Neural progenitor cell (in vitro differentiated cells): Measurements from ENCODE around the gene ALKBH7. TPM values are rescaled to one million over a fixed set of nuclear protein-coding genes. Genes with fewer than 3 reads are reported as not detected.

Experiments
- DNase-seq: peaks from one replicate; pipeline ENCODE4 v3.0.0-alpha.2; 2016; ENCODE audit warnings: low spot score
- H2AFZ ChIP-seq: fragments of 200-600 bp; sonication (generic); replicated peaks from 2 replicates; pipeline ENCODE4 v1.6.1; 2016; ENCODE audit warnings: antibody characterized with exemption
- H3F3A ChIP-seq: fragments of 200-600 bp; sonication (generic); 2 replicates; pipeline ENCODE4 v1.6.1; 2016; ENCODE audit warnings: antibody characterized with exemption, low read depth
- H3K27ac ChIP-seq: fragments of 200-600 bp; sonication (generic); 2 replicates; pipeline ENCODE4 v1.5.1; 2016; ENCODE audit warnings: mild to moderate bottlenecking
- H3K27me3 ChIP-seq: fragments of 200-600 bp; sonication (generic); 2 replicates; pipeline ENCODE4 v1.6.1; 2016; ENCODE audit warnings: mild to moderate bottlenecking, moderate library complexity
- H3K36me3 ChIP-seq: fragments of 200-600 bp; sonication (generic); 2 replicates; pipeline ENCODE4 v1.5.1; 2016
- H3K4me1 ChIP-seq: fragments of 200-600 bp; sonication (generic); 2 replicates; pipeline ENCODE4 v1.6.1; 2016; ENCODE audit warnings: mixed run types
- H3K4me2 ChIP-seq: fragments of 200-600 bp; sonication (generic); 2 replicates; pipeline ENCODE4 v1.6.1; 2016
- H3K4me3 ChIP-seq: fragments of 200-600 bp; sonication (generic); 2 replicates; pipeline ENCODE4 v1.5.1; 2016
- H3K79me2 ChIP-seq: fragments of 200-600 bp; sonication (generic); 2 replicates; pipeline ENCODE4 v1.6.1; 2016; ENCODE audit warnings: low read depth
- H3K9ac ChIP-seq: fragments of 200-600 bp; sonication (generic); 2 replicates; pipeline ENCODE4 v1.6.1; 2016
- H3K9me3 ChIP-seq: fragments of 200-600 bp; sonication (generic); 2 replicates; pipeline ENCODE4 v1.5.1; 2016; ENCODE audit warnings: low read depth
- H4K20me1 ChIP-seq: fragments of 200-600 bp; sonication (generic); 2 replicates; pipeline ENCODE4 v1.6.1; 2016; ENCODE audit warnings: low read depth
- H3K27ac Mint-ChIP-seq: 3 replicates; pipeline ENCODE4 v1.8.0; 2021; ENCODE audit warnings: mixed read lengths
- H3K27me3 Mint-ChIP-seq: 2 replicates; pipeline ENCODE4 v1.8.0; 2022; ENCODE audit warnings: low read depth, mild to moderate bottlenecking, inconsistent platforms, moderate library complexity, mixed read lengths; ENCODE audit not compliant: insufficient read depth
- H3K36me3 Mint-ChIP-seq: 3 replicates; pipeline ENCODE4 v1.8.0; 2021; ENCODE audit warnings: mixed read lengths
- H3K4me1 Mint-ChIP-seq: 3 replicates; pipeline ENCODE4 v1.8.0; 2021; ENCODE audit warnings: mixed read lengths
- H3K4me3 Mint-ChIP-seq: 3 replicates; pipeline ENCODE4 v1.8.0; 2021; ENCODE audit warnings: mild to moderate bottlenecking, moderate library complexity, mixed read lengths
- H3K9me3 Mint-ChIP-seq: 3 replicates; pipeline ENCODE4 v1.8.0; 2020; ENCODE audit warnings: mixed read lengths
- EZH2 ChIP-seq: fragments of 200-600 bp; sonication (generic); IDR thresholded peaks from 2 replicates; pipeline ENCODE4 v1.6.1; 2017; ENCODE audit warnings: antibody characterized with exemption, mild to moderate bottlenecking, moderate library complexity
- EZH2phosphoT487 ChIP-seq: fragments of 200-600 bp; sonication (generic); IDR thresholded peaks from 2 replicates; pipeline ENCODE4 v1.6.1; 2017; ENCODE audit warnings: antibody characterized with exemption
- total RNA-seq: library from RNA; depleted of rRNA; stranded (reverse); fragments of >200 nt; gene quantifications from 2 replicates; pipeline ENCODE4 v1.2.3, GENCODE V29; 2015; ENCODE audit warnings: low replicate concordance
- TF ChIP-seq, protein P1 (sequence below): fragments of 200-600 bp; sonication (generic); IDR thresholded peaks from 2 replicates; pipeline ENCODE4 v1.5.1; 2017; ENCODE audit warnings: antibody characterized with exemption, mild to moderate bottlenecking

Gene ALKBH7
- total RNA-seq, 1 donor from 2014 or later, result 19.7 TPM

DNA sequence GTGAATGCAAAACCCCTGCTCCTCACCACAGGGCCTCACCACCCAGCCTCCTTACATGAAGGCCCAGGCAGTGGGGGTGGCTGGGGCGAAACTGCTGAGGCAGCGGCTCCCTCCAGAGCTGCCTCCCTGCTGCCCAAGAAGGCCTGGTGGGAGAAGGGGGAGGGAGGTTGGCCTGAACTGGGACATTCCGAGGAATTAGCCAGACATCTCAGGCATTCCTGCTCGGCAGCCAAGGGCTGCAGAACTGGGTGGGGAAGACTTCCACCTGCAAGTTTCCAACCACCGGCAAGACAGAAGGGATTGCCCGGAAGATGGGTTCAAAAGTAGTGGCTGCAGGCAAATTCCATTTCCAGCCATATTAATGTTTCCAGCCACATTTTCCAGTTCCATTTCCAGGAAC lies 5.4 kb downstream of the ALKBH7 start:
- TF ChIP-seq EZH2phosphoT487 (no peak), EZH2 (no peak)
- TF ChIP-seq, protein P1, sequence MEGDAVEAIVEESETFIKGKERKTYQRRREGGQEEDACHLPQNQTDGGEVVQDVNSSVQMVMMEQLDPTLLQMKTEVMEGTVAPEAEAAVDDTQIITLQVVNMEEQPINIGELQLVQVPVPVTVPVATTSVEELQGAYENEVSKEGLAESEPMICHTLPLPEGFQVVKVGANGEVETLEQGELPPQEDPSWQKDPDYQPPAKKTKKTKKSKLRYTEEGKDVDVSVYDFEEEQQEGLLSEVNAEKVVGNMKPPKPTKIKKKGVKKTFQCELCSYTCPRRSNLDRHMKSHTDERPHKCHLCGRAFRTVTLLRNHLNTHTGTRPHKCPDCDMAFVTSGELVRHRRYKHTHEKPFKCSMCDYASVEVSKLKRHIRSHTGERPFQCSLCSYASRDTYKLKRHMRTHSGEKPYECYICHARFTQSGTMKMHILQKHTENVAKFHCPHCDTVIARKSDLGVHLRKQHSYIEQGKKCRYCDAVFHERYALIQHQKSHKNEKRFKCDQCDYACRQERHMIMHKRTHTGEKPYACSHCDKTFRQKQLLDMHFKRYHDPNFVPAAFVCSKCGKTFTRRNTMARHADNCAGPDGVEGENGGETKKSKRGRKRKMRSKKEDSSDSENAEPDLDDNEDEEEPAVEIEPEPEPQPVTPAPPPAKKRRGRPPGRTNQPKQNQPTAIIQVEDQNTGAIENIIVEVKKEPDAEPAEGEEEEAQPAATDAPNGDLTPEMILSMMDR, result no peak
- Mint-ChIP-seq H3K4me1 (peaks cover 4% of the 10 kb centered on the region), H3K27ac (peak overlapping the region; percentile 37), H3K4me3 (no peak overlapping the region), H3K27me3 (peaks cover 11% of the 10 kb centered on the region), H3K36me3 (peaks cover 26% of the 10 kb centered on the region), H3K9me3 (no peaks in the 10 kb centered on the region)
- peaks cover 7% of the 10 kb centered on the region for H4K20me1 ChIP-seq
- peak; percentile 27 for DNase-seq
- H3F3A ChIP-seq, result peaks cover 13% of the 10 kb centered on the region
- no peak overlapping the region for H3K4me2 ChIP-seq
- peaks cover 4% of the 10 kb centered on the region for H3K4me1 ChIP-seq
- H2AFZ ChIP-seq, result no peak overlapping the region
- H3K79me2 ChIP-seq, result peaks cover 10% of the 10 kb centered on the region
- no peaks in the 10 kb centered on the region for H3K36me3 ChIP-seq
- no peak overlapping the region for H3K4me3 ChIP-seq
- no peak overlapping the region for H3K9ac ChIP-seq
- H3K27ac ChIP-seq, result no peak overlapping the region
- H3K27me3 ChIP-seq, result no peaks in the 10 kb centered on the region
- no peaks in the 10 kb centered on the region for H3K9me3 ChIP-seq

DNA sequence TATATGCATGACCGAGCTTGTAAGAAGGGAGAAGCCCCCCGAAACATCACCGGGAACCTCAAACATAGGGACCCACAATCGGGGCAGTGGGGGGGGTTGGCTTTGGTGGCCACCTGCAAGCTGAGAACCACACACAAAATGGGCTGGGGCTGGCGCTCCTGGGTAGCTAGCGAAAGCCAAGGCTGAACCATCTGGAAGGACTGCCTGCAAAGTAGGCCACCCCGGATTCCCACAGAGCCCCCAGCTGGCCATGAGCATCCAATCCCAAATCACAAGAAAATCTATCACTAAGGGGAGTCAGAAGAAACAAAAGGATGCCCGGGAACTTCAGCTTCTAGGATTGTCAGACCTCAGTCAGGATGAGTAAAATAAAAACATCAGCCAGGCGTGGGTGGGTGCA lies 5.9 kb downstream of the ALKBH7 start:
- no peak overlapping the region for H3K4me3 ChIP-seq
- H3K4me1 ChIP-seq, result peaks cover 4% of the 10 kb centered on the region
- peaks cover 7% of the 10 kb centered on the region for H4K20me1 ChIP-seq
- H3F3A ChIP-seq, result peaks cover 13% of the 10 kb centered on the region
- no peak overlapping the region for H2AFZ ChIP-seq
- Mint-ChIP-seq H3K4me1 (peaks cover 4% of the 10 kb centered on the region), H3K4me3 (no peak overlapping the region), H3K36me3 (peaks cover 26% of the 10 kb centered on the region), H3K27ac (peak overlapping the region; percentile 37), H3K9me3 (no peaks in the 10 kb centered on the region), H3K27me3 (peaks cover 10% of the 10 kb centered on the region)
- TF ChIP-seq EZH2phosphoT487 (no peak), EZH2 (no peak)
- TF ChIP-seq, protein P1, result no peak
- H3K36me3 ChIP-seq, result no peaks in the 10 kb centered on the region
- H3K9me3 ChIP-seq, result no peaks in the 10 kb centered on the region
- H3K9ac ChIP-seq, result no peak overlapping the region
- no peak for DNase-seq
- H3K79me2 ChIP-seq, result peaks cover 10% of the 10 kb centered on the region
- no peaks in the 10 kb centered on the region for H3K27me3 ChIP-seq
- no peak overlapping the region for H3K4me2 ChIP-seq
- H3K27ac ChIP-seq, result peak overlapping the region; percentile 38

DNA sequence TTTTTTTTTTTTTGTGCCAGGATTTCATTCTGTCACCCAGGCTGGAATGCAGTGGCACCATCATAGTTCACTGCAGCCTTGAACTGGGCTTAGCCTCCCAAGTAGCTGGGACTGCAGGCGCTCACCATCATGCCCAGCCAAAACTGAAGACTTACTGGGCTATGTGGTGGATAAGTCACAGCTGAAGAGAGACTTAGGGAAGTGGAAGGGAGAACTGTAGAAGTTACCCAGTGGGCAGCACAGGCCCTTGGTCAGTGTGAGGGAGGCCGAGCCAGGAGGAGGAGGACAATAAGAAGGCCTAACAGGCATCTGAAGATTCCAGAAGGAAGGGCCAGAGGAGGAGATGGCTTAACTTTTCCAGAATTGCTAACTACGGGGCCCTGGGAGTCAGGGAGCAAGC lies 7.2 kb downstream of the ALKBH7 start:
- H3K27ac Mint-ChIP-seq, result no peak overlapping the region
- no peaks in the 10 kb centered on the region for H3K9me3 Mint-ChIP-seq
- no peaks in the 10 kb centered on the region for H3K27me3 ChIP-seq
- H3K9ac ChIP-seq, result no peak overlapping the region
- no peaks in the 10 kb centered on the region for H3K4me1 Mint-ChIP-seq
- no peaks in the 10 kb centered on the region for H3K4me1 ChIP-seq
- DNase-seq, result no peak
- H3F3A ChIP-seq, result peaks cover 4% of the 10 kb centered on the region
- peak overlapping the region; percentile 9 for H3K4me3 Mint-ChIP-seq
- no peak overlapping the region for H3K4me3 ChIP-seq
- H3K4me2 ChIP-seq, result no peak overlapping the region
- no peak overlapping the region for H3K27ac ChIP-seq
- H3K27me3 Mint-ChIP-seq, result peaks cover 5% of the 10 kb centered on the region
- H3K9me3 ChIP-seq, result no peaks in the 10 kb centered on the region
- peaks cover 26% of the 10 kb centered on the region for H3K36me3 Mint-ChIP-seq
- no peak overlapping the region for H2AFZ ChIP-seq
- H3K36me3 ChIP-seq, result no peaks in the 10 kb centered on the region
- no peaks in the 10 kb centered on the region for H3K79me2 ChIP-seq
- H4K20me1 ChIP-seq, result no peaks in the 10 kb centered on the region
- TF ChIP-seq EZH2phosphoT487, result no peak

DNA sequence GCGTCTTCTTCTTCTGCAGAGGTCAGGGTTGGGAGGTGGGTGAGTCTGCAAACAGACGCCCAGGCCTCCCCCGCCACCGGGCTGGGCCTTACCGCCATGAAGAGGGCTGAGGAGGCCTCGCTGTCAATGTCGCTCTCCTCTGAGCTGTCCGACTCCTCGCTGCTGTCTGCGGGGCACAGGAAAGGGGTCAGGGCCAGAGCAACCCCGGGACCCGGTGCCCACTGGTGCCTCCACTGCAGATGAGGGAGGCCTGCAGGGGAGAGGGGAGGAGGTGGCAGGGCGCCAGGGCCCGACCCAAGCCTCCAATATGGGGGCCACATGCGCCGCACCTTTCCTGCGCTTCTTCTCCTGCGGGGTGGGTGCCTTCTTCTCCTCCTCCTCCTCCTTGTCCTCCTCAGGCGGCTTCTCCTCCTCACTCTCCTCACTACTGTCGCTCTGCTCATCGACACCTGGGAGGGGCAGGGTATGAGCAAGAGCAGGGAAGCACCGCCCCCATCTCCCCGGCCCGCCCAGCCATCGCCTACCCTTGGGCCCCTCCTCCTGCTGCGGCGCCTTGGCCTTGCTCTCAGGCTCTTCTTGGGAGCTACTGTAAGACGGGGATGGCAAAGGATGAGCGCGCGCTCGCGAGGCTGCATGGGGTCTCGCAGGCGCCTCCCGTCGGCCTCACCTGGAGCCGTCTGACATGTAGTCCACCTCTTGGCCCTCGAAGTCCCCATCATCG lies 8.6 kb downstream of the ALKBH7 start:
- no peak overlapping the region for H3K4me2 ChIP-seq
- Mint-ChIP-seq H3K9me3 (no peaks in the 10 kb centered on the region), H3K27ac (no peak overlapping the region), H3K27me3 (peaks cover 2% of the 10 kb centered on the region), H3K36me3 (peaks cover 28% of the 10 kb centered on the region), H3K4me3 (no peak overlapping the region), H3K4me1 (no peaks in the 10 kb centered on the region)
- H2AFZ ChIP-seq, result no peak overlapping the region
- H3K79me2 ChIP-seq, result no peaks in the 10 kb centered on the region
- H3K27ac ChIP-seq, result no peak overlapping the region
- no peaks in the 10 kb centered on the region for H4K20me1 ChIP-seq
- H3K9ac ChIP-seq, result no peak overlapping the region
- no peaks in the 10 kb centered on the region for H3K27me3 ChIP-seq
- no peaks in the 10 kb centered on the region for H3K36me3 ChIP-seq
- TF ChIP-seq, protein P1, result no peak
- peaks cover 4% of the 10 kb centered on the region for H3F3A ChIP-seq
- H3K4me1 ChIP-seq, result no peaks in the 10 kb centered on the region
- H3K4me3 ChIP-seq, result no peak overlapping the region
- DNase-seq, result no peak
- no peaks in the 10 kb centered on the region for H3K9me3 ChIP-seq
